Stimulated activated CD4-positive, alpha-beta T cell treated with anti-CD3 and anti-CD28 coated beads, TNF-alpha, amount 100 ng/mL, for 48 hours (primary cell): ENCODE results near the gene NSUN4.

ENCODE experiments used
- DNase-seq, 3 donors: peaks; one replicate each; pipeline ENCODE4 v3.0.0-alpha.2; 2020; ENCODE audit warnings: low read depth in 3 of 3

The NSUN4 gene

DNA sequence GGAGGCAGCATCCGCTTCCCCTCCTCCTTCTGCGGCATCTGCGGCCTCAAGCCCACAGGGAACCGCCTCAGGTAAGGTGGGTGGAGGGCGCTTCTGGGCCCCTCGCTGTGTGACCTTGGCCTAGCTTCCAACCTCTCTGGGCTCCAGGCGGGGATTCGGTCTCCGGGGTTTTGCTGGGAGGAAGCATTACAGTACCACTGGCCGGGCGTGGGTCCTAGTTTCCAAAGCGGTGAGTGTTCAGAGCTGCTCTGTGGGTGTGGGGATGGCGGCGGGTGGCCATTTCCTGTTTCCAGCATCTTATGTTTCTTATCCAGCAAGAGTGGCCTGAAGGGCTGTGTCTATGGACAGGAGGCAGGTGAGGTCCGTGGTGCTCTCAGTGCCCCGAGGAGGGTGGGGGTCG lies 65.1 kb downstream of the NSUN4 start:
- DNase-seq, result no peak

DNA sequence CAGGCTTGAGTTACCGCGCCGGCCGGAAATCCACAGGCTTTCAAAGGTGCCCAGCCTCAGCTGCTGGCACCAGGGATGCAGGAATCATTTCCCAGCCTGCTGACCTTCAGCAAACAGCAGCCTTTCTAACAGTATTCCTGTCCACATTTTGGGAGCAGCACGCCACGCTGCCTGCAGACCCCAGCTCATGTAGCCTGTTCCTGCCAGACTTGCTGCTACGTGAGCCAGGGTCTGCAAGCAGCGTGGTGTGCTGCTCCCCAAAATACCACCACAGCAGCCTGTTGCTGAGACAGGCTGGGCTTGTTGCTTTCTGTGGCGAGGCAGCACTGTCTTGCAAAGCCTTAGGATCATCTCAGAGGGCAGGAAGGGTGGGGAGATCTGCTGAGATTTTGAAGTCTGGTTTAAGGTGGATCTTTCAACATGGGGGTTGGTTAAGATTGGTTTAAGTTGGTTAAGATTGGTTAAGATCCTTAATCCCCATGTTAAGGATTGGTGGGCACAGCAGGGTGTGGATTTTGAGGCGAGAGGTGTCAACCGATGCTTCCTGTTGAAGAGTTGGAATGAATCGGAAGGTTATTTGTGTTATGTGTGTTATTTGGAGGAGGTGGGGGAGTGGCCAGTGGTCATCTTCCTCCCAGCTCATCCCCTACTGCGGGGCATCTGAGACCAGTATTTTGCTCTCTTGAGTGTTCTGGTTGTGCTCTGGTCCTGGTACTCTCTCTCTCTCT lies 66.4 kb downstream of the NSUN4 start:
- no peak for DNase-seq

DNA sequence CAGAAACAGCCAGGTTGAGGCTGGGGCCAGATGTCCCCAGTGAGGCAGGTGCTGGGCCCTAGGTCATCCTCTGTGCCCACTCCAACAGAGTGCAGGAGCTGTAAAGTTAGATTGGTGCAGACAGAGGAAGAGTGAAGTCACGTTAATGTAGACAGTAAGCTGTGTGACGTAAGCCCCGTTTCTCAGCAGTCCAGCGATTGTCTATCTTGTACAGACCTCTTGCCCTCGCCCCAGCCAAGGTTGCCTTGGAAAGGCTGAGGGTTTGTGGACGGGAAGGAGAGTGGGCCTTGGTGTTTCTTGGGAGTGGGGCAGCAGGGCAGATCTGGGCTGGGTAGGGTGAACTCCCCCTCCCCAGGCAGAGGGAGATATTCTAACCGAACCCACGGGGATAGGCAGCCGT lies 67.0 kb downstream of the NSUN4 start:
- no peak for DNase-seq

DNA sequence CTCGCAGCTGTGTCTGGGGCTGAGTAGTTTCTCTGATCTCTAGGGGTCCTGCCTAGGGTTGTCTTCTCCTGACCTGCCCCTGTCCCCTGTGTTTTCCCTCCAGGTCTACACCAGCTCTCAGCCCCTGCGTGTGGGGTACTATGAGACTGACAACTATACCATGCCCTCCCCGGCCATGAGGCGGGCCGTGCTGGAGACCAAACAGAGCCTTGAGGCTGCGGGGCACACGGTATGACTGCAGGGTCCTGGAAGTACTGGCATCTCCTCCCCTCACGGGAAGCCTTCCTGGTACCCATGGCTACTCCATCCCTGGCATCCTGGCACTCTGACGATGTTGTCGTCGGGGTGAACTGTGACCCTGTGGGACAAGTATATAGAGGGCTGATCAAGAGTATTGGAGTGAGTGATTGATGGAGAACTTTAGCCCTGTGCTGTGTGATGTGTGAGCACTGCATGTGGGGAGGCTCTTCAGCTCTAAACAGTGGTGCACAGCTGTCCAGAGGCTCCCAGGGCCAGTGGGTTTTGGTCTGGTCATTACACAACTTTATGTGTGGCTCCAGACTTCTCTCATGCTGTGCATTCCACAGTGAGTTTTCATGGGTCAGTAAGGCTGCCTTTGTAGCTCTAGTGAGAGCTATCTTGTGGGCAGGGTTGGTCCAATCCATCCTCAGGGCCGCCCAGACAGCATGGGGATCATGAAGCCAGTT lies 67.9 kb downstream of the NSUN4 start:
- DNase-seq, result no peak

DNA sequence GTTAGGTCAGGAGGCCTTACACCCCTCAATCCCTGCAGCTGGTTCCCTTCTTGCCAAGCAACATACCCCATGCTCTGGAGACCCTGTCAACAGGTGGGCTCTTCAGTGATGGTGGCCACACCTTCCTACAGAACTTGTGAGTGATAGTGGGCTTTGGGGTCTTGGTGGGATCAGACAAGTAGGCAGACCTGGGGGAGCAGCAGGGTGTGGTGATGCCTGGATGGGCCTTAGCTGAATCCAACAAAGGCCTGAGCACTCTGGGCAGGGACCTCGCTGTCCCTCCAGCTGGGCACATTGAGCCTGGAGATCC lies 68.4 kb downstream of the NSUN4 start:
- no peak for DNase-seq

DNA sequence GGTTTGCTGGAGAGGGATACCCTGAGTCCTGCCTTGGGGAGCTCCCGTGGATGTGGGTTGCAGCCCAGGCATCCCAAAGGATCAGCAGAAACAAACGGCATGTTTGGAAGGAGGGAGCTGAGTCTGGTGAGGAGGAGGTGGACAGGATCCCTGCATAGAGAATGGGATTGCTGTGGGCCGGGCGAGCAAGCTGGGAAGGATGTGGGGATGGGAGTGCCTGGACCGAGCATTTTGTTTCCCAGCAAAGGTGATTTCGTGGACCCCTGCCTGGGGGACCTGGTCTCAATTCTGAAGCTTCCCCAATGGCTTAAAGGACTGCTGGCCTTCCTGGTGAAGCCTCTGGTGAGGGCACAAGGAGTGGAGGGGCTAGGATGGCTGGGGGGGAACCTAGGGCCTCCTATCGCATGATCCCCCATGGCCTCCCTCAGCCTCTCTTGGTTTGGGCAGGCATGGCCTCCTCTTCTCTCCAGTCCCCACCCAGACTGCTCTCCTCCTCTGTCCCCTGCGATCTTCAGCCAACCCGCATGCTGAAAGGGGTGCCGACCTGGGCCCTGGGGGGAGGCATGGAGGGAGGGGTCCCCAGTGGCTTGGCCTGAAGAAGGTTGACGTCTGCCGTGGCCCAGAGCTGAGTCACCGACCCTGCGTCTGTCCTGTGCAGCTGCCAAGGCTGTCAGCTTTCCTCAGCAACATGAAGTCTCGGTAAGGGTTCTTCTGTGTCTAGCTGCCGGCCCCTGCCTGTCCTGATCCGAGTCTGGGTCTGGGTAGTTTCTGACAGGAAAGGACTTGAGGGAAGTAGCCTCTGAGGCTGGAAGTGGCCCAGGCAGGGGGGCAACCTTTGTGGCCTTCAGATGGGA lies 69.8 kb downstream of the NSUN4 start:
- DNase-seq, result no peak

DNA sequence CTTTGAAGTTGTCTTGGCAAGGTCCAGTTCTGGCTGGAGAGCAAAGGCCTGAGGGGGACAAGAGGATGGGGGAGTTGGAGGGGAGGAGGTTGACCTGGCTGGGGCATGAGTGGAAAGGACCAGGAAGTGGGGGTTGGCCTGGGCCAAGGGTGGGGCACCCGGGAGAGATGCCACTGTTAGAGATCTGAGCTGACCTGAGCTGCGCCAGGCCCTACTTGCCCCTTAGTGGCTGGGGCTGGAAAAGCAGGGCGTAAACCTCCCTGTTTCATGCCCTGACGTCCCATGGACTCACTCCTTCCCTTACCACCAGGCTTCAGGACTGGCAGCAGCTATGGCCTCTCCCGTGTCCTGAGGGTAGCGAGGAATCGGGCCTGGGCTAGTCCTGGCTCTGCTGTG lies 70.4 kb downstream of the NSUN4 start:
- no peak for DNase-seq
